ENCODE measurements around the gene PAX5.

The PAX5 gene

GRCh38 chr9:36791222-36791950, 242.7 kb downstream of the PAX5 start:
- no peak for TF ChIP-seq EZH2 (IDR thresholded peaks at IDR 0.05; ENCODE audit: borderline replicate concordance, low read depth, low read length, severe bottlenecking)
- TF ChIP-seq CTCF (IDR thresholded peaks at IDR 0.05; ENCODE audit: borderline replicate concordance, extremely low read depth, low read length, poor library complexity, severe bottlenecking), result no peak
- Histone ChIP-seq H3K9me3 (ENCODE audit: insufficient read depth, low read length, severe bottlenecking) (no peaks in the 10 kb centered on the region), H3K9ac (ENCODE audit: low read depth, low read length) (no peak overlapping the region), H3K4me1 (ENCODE audit: insufficient read depth, low read length) (no peaks in the 10 kb centered on the region), H3K27me3 (ENCODE audit: insufficient read depth, low read length, poor library complexity) (no peaks in the 10 kb centered on the region), H4K20me1 (ENCODE audit: insufficient read depth, low read length) (no peaks in the 10 kb centered on the region), H3K27ac (ENCODE audit: low read length) (no peak overlapping the region), H3K36me3 (ENCODE audit: insufficient read depth, low read length) (no peaks in the 10 kb centered on the region), H2AFZ (ENCODE audit: low read depth, low read length) (no peak overlapping the region), H3K79me2 (ENCODE audit: insufficient read depth, low read length) (no peaks in the 10 kb centered on the region), H3K4me2 (ENCODE audit: insufficient read depth, low read length) (no peak overlapping the region), H3K4me3 (ENCODE audit: low read depth in 1 of 2, low read length in 2 of 2) (no peak overlapping the region)
- ATAC-seq (ENCODE audit: insufficient read depth, low read depth) (no peak), DNase-seq (no peak)

- H3K36me3 ChIP-seq (ENCODE audit: insufficient read depth, low read length), result no peaks in the 10 kb centered on the region
- H3K79me2 ChIP-seq (ENCODE audit: insufficient read depth, low read length), result no peaks in the 10 kb centered on the region
- H3K4me3 ChIP-seq (ENCODE audit: low read depth in 1 of 2, low read length in 2 of 2), result no peak overlapping the region
- H4K20me1 ChIP-seq (ENCODE audit: insufficient read depth, low read length), result no peaks in the 10 kb centered on the region
- H3K27ac ChIP-seq (ENCODE audit: low read length), result no peak overlapping the region
- no peaks in the 10 kb centered on the region for H3K4me1 ChIP-seq (ENCODE audit: insufficient read depth, low read length)
- no peak overlapping the region for H3K9ac ChIP-seq (ENCODE audit: low read depth, low read length)
- H2AFZ ChIP-seq (ENCODE audit: low read depth, low read length), result no peak overlapping the region
- TF ChIP-seq EZH2 (IDR thresholded peaks at IDR 0.05; ENCODE audit: borderline replicate concordance, low read depth, low read length, severe bottlenecking) (no peak), CTCF (IDR thresholded peaks at IDR 0.05; ENCODE audit: borderline replicate concordance, extremely low read depth, low read length, poor library complexity, severe bottlenecking) (no peak)
- H3K27me3 ChIP-seq (ENCODE audit: insufficient read depth, low read length, poor library complexity), result no peaks in the 10 kb centered on the region
- no peak for ATAC-seq (ENCODE audit: insufficient read depth, low read depth)
- H3K4me2 ChIP-seq (ENCODE audit: insufficient read depth, low read length), result no peak overlapping the region
- no peaks in the 10 kb centered on the region for H3K9me3 ChIP-seq (ENCODE audit: insufficient read depth, low read length, severe bottlenecking)
- no peak for DNase-seq
These were observed 244.2 kb downstream of the PAX5 start for GRCh38 chr9:36789886-36790285.

- ATAC-seq (ENCODE audit: insufficient read depth, low read depth) (no peak), DNase-seq (no peak)
- Histone ChIP-seq H3K9me3 (ENCODE audit: insufficient read depth, low read length, severe bottlenecking) (no peaks in the 10 kb centered on the region), H3K4me1 (ENCODE audit: insufficient read depth, low read length) (no peaks in the 10 kb centered on the region), H3K79me2 (ENCODE audit: insufficient read depth, low read length) (no peaks in the 10 kb centered on the region), H2AFZ (ENCODE audit: low read depth, low read length) (no peak overlapping the region), H3K4me3 (ENCODE audit: low read depth in 1 of 2, low read length in 2 of 2) (no peak overlapping the region), H3K27ac (ENCODE audit: low read length) (no peak overlapping the region), H3K27me3 (ENCODE audit: insufficient read depth, low read length, poor library complexity) (no peaks in the 10 kb centered on the region), H4K20me1 (ENCODE audit: insufficient read depth, low read length) (no peaks in the 10 kb centered on the region), H3K36me3 (ENCODE audit: insufficient read depth, low read length) (no peaks in the 10 kb centered on the region), H3K4me2 (ENCODE audit: insufficient read depth, low read length) (no peak overlapping the region), H3K9ac (ENCODE audit: low read depth, low read length) (no peak overlapping the region)
- TF ChIP-seq CTCF (IDR thresholded peaks at IDR 0.05; ENCODE audit: borderline replicate concordance, extremely low read depth, low read length, poor library complexity, severe bottlenecking) (no peak), EZH2 (IDR thresholded peaks at IDR 0.05; ENCODE audit: borderline replicate concordance, low read depth, low read length, severe bottlenecking) (no peak)
These were observed 245.5 kb downstream of the PAX5 start for GRCh38 chr9:36788534-36788933.
